RPMI7951 (cell line): ENCODE measurements around the gene MAP3K12. TPM values are rescaled to one million over a fixed set of nuclear protein-coding genes. Genes with fewer than 3 reads are reported as not detected.

Source experiments
- DNase-seq: peaks from one replicate; pipeline ENCODE4 v3.0.0-alpha.2; 2012; ENCODE audit warnings: low read depth
- total RNA-seq: library from RNA; depleted of rRNA; stranded (reverse); fragments of >200 nt; shearing (Covaris generic); gene quantifications from 2 replicates; pipeline ENCODE4 v1.2.3, GENCODE V29; 2014

The MAP3K12 gene
- total RNA-seq, 1 experiment from 2014 or later: 9.1 TPM

DNA sequence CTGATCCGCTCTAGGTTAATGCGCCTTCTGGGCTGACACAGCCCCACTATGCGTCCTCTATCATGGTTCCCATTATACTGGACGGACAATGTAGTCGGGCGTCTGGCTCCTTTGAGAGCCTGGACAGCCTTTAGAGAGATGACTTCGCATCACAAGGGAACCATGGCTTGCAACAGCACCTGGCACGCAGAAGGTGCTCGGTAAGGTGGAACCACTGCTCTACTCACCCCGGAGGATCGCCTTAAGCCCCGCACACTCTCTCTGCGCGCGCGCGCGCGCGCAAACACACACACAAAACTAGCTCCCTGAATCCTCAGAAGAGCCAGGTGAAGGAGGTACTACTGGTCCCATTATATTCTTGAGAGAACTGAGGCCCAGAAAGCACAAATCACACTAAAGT lies 7.1 kb downstream of the MAP3K12 start:
- no peak for DNase-seq

DNA sequence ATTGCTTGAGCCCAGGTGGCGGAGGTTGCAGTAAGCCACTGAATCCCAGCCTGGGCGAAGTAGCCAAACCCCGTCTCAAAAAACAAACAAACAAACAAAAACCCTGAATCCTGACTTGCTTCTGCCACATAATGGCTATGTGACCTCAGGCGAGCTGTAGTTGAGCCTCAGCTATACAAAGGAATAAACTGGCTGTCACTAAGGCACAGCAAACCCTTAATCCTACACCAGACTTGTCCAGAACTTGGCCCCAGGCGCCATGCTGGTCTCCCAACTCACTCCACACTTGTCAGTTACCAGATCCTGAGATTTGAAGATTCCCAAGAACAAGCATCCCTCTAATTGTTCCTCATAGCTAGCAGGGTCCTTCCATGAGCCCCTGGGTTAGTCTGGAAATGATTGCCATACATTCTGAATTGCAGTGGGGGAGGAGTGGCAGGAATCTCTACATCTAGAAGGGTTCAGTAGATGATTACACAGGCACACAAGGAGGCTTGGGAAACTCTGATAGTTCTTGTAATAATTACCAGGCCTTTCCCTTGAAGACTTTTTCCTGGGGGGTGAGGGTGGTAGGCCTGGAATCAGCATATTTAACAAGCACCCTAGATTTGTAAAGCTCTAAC lies 9.9 kb downstream of the MAP3K12 start:
- no peak for DNase-seq

DNA sequence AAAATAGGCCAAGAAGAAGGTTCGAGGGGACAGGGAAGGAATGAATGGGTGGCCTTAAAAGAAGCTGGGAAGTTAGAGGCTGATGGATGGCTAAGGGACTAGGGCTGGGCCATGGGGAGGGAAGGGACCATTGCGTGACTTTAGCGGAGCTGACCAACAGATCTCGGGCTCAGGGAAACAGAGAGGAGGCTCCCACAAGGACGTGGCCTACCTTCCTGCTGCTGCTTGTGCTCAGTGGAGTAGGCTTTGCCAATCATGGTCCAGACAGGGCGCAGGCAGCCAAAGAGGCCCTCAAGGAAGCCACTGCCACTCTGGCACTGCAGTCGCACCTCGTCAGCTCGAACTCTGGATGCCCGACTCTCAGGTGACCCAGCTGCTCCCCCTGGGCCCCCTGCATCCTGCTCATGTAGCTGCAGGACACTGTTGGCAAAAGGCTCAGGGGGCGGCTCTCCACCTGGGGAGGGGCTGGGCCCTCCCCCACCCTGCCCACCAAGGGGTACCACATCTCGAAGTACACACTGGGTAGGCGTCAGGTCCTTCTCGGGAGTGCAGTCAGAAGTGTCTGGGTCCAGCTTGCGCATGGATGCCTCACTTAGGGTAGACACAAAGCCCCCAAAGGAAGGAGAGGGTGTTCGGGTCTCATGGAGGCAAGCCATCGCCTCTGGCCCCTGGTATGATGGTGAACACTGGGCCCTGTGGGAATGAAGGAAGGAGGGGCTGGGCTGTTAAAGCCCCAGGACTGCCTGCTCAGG lies 12.3 kb downstream of the MAP3K12 start:
- DNase-seq: no peak

DNA sequence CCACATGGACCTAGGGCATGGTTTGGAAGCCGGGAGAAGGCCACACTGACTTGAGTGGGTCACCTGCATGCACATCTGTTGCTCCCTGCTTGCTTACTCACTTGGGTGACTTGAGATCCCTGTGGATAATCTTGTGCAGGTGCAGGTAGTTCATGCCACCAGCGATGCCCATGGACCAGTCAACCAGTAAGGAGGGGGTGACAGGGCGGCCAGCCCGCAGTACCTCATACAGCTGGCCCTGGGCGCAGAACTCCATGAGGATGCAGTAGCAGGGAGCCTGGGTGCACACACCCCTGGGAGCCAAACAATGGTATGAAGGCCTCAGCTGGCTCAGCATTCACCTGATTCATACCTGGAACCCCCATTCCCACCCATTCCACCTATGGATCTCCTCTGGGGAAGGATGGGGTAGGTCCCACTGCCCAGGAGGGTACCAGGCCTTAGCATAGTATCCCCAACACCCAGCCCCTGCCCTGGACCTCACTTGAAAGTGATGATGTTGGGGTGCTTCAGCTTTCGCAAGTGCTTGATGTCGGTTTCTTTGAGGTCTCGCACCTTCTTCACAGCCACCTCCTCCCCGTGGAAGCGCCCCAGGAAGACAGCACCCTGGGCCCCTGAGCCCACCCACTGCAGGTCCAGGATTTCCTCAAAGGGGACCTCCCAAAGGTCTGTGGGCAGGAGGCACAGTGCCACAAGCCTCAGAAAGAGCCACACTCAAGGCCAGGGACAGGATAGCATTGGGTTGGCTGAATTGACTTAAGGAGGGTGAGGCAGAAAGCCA lies 13.1 kb downstream of the MAP3K12 start:
- DNase-seq: no peak

DNA sequence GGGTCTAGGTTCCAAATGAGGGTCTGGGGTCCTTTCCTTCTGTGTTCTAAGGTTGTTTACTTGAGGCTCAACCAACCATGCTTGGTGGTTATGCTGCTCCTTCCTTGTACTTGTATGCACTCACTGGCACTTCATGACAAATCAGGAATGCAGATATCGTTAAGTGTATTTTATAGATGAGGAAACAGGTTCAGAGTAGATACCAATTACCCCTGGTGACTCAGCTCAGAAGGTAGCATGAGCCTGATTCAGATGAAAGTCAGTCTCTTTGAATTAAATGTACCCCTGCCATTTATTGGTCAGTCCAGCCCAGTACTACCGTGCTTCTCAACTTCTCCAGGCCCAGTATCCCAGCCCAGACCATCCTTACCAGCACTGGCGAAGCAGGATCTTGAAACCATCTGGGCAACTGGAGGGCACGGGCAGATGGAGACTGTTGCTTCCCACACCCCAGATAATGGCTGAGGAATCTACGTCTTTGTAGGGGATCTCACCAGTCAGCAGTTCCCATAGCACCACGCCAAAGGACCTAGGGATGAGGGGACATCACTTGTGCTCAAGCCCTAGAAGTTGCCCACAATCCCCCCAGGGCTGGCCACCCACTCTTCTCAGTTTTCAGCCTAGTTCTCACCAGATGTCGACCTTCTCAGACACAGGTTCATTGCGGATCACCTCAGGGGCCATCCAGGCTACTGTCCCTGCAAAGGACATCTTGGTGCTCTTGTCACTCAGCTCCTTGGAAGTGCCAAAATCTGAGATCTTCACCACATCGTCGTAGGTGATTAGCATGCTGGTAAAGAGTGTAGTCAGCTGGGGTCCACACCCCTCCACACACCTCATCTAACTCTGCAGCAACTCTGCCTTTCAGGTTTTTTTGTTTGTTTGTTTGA lies 14.3 kb downstream of the MAP3K12 start:
- no peak for DNase-seq

DNA sequence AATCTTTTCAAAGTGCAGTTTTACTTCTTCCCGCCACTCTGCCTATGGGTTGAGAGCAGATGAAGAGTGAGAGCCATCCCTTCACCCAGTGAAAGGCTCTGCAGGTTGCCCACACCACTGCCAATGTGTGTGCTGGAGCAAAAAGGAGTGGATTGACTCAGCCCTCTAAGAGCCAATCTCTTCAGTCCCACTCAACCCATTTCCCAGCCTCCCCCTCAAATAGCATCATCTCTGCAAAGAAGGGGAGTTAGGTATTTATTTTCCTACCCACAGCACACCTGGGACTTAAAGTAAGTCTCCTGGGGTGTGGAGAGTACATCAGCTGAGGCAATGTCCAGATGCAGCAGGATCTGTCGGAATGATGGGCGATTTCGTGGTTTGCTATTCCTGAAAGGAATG lies 15.3 kb downstream of the MAP3K12 start:
- no peak for DNase-seq

DNA sequence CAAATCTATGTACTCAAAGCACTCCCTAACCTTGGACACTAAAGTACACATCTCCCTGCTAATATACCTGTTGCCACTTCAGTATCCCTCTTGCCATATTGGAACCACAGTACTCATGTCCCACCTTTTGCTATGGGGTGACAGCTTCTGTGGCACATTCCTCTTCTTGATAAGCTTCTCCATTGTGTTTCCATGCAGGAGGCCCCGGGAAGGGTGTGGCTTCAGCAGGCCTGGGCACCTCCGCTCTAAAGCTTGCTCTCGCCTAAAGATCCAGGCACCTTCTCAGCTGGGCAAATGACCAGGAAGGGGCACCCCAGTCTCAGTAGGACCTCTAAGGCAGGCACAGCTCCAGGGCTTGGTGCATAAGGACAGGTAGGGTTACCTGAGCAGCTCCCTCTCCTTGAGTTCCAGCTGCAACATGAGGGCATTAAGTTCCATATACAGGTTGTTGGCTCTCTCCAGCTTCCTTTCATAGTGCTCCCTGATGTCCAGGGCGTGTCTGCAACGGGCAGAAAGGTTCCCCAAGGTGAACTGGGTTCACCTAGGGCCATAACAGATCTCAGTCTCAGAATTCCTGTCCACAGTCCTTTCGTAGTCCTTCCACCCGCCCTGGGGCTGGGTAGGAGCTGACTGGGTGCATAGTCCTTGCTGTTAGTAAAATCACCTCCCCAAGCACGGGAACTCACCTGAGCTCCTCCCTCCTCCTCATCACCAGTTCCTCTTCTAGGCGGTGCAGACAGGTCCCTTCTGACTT lies 15.9 kb downstream of the MAP3K12 start:
- no peak for DNase-seq

DNA sequence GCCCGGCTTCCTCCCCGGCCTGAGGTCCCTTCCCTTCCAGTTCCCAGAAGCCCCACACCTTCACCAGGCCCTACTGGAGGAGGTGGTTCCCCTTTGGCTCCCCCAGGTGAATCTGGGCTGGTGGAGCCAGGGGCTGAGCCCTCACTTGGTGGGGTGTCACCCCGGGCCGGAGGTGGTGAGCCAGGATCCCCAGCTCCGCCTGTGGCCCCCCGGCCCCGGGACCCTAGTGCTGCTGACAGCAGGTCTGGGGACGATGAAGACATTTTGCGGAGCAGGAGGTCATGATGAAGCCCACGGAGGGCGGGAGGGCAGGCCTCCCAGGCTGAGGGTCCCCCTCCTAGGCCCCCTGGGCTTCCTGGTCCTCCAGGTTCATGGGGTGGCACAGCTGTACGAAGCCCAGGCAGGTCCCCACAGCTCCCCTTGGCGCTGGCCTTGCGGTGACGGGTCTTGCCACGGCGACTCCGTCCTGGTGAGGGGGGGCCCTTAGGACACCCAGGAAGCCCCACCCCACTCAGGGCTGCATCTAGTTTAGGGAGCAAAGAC lies 16.6 kb downstream of the MAP3K12 start:
- no peak for DNase-seq

DNA sequence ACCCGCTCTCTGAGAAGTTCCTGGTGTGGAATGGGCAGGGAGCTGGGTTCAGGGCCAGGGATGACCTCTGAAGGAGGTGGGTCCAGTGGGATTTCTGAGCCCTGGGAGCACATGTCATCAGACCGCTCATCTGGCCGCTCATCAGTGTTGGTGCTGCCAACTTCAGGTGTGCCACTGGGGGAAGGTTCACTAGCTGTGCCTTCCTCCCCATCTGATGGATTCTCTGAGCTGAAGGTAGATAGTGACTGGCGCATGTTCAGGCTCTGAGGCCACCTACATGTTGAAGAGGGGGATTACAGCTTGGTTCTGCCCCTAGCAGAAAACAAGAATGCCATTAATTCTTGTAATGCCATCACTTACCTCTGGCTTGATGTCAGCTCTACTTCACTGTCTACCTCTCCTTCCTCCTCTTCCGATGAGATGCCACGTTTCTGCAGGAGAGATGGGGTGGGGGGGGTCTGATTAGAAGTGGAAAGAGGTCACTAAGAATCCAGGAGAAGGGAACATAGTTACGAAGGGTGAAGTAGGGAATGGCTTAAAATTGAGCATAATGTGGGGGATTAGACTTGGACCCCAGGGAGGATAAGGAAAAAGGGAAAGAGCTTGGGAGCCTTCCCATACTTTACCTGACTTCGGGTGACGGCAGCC lies 17.2 kb downstream of the MAP3K12 start:
- DNase-seq: no peak

DNA sequence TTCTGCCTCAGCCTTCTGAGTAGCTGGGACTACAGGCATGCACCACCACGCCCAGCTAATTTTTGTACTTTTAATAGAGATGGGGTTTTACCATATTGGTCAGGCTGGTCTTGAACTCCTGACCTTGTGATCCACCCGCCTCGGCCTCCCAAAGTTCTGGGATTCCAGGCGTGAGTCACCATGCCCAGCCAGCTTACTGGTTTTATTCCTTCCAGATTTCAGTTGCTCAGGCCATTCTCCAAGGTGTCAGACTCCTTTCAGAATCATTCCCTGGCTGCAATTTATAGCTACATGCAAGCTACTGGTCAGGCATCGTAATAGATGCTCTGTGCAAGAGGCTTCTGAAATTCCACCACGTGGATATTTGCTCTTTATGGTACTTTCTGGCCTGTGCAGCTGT lies 17.8 kb downstream of the MAP3K12 start:
- DNase-seq: peak; percentile 45

DNA sequence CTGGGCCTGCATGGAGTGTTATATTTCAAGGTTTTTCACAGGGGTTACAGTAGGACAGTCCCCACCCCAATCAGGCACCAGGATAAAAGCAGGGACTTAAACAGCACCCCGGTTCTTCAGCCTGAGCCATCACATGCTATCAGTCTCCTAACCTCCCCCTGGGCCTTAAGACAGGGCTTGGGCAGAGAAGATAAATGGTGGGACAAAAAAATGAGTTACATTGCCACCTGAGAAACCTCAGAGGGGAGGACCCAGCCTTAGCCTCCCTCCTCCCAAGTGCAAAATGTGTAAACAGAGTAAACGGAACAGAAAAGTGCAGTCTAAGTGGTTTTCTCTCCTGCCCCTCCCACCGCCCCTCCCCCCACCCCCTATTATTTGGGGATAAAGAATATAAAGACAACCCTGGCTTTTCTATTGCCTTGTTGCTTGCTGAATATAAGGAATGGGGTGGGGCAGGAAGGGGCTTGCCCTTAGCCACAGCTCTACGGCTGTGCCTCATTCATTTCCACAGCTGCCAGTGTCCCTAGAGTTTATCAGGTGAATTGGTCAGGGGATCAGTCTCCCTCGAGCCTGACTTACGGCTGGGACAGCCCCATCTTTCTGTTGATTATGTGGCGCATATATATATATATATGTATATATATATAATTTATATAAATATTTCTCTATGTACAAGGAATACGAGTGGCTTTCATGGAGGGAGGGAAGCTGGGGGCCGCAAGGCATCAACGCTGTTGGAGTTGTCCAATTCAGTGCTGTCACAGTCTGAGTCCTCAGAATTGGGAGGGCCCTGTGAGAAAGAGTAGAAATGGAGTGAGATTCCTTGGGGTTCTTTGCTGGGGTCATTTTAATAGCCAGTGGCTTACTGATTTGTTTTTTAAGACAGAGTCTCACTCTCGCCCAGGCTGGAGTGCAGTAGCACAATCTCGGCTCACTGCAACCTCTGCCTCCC lies 18.5 kb downstream of the MAP3K12 start:
- no peak for DNase-seq

DNA sequence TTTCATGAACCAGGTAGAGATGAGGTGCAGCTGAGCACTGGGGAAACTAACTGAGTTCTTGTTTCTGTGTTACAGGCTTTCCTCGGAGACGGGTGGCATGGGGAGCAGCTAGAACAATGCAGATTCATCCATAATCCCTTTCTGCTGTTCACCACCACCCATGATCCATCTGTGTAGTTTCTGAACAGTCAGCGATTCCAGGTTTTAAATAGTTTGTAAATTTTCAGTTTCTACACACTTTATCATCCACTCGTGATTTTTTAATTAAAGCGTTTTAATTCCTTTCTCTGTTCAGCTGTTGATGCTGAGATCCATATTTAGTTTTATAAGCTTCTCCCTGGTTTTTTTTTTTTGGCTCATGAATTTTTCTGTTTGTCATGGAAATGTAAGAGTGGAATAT lies 19.9 kb downstream of the MAP3K12 start:
- DNase-seq: no peak

DNA sequence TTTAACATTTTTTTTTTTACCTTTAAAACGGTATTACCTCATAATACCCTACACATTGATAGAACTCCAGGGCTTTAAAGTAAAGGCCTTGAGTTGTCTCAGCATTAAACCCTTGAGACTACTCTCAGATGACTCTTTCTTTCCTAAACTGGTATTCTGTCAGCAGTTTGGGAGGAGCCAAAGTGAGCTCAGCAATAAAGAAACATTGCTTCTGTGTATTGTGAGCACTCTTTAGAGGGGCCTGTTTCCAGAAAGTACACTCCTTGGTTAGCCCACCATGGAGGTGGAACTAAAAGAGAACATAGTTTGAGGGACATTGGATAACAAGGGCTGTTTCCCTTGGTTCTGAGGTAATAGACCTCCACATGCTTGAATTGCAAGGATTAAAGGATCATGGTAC lies 20.4 kb downstream of the MAP3K12 start:
- DNase-seq: no peak

DNA sequence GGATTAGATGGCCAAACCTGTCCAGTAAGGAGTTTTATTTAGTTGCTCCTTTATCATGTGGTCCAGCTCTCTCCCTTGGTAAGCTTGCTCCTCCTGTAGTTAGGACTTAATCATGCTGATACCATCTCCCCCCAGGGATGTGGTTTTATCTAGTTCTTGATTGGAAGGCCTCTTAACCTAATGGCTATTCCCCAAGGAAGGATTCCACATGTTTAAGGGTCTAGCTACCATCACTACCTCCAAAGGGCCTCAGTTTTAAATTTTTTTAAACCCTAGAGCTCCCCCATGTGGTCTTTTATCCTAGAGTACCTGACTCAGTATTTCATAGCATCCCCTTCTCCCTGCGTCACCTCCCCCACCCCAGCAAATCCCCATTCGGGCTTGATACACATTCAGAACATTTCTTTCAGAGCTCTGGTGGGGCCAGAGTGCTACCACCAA lies 22.5 kb downstream of the MAP3K12 start:
- peak; percentile 24 for DNase-seq

DNA sequence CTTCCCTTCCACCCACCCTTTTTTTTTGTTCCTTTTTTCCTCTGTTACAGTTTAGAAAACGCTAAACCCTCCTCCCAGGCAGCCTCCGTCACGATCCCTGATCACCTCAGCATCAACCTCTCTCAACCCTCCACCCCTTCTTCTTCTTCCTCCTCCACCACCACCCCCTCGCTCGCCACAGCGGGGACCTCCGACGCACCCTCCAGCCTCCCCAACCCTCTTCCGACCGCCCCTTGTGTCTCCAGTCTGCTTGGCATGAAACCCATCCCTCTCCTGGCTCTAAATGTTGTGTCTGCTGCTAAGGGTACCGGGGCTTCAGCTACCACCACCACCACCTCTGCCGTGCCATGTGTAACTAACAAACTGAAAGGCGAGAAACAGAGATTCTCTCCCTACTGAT lies 24.4 kb downstream of the MAP3K12 start:
- no peak for DNase-seq

DNA sequence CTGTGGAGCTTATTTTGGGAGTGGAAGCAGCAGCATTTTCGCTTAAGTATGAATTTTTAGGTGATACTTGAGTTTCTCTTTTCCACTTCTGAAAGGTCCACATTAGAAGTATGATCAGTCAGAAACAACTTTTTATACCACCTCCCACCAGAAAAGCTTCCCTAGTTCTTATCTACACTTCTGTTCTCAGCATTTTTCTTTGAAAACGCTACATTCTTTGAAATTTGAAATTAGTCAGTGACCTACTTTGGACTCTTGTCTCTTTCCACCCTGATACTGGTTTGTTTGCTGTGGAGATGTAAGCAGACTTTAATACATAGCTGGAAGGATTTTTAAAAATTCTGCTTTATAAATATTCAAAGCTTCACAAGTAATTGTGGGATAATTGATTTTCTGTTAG lies 25.2 kb downstream of the MAP3K12 start:
- no peak for DNase-seq

DNA sequence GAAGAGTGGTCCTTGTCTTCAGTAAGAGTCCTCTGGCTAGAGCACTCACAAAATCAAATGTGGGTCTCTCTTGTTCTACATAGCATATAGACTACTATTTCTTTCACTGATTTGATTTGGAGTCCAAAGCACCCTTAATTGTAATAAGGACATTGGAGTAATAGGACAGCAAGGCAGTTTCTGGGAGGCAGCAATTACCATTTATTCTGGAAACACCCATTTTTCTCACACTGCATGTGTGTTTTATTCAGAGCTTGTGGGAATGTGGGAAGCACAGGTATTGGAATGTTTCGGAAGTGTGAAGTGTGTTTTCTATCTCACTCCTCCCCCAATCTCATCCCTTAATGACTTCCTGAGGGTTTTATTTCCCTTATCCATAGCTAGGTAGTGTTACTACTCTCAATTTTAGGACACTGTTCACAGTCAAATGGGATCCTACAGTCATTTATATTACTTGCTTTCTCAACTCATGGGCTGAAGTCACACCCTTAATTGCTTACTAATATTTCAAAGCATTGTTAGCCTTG lies 27.1 kb downstream of the MAP3K12 start:
- DNase-seq: no peak

DNA sequence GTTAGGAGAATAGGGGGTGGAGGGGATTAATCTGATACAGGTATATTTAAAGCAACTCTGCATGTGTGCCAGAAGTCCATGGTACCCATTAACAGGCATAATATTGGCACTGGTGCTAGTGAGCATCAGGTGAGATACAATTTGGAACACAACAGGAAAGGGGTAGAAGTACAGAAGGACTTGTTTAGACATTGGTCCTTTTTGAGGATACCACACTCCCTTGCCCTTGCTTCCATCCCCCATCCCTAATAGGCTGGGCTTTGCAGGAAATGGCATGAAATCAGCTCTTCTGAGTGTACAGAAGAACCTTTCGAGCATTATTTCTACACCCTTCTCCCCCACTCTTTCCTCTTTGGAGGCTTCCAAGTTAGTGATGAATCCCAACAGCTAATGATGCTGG lies 31.0 kb downstream of the MAP3K12 start:
- no peak for DNase-seq

DNA sequence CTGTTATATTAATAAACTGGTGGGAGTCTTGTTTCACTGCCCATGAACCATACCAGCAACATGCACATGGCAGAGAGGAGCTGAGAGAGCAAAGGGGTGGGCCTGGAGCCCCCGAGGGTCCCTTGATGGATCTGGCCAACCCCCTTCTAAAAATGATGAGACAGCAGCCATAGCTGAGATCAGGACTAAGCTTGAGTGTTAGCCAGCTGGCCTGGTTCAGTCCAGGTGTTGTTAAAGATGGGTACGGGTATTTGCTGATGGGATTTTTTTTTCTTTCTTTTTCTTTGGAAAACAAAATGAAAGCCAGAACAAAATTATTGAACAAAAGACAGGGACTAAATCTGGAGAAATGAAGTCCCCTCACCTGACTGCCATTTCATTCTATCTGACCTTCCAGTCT lies 31.4 kb downstream of the MAP3K12 start:
- DNase-seq: no peak
